ENCODE results near the gene MICAL3.
"Not testable (repeated sequence)": the region's sequence is repeated elsewhere in the genome, so short reads cannot be mapped to it uniquely, and the experiment has no call there.

MICAL3 gene

GRCh38 chr22:18059991-18060390, 35.6 kb upstream of the MICAL3 start:
- DNase-seq (ENCODE audit: low read depth) = no peak

GRCh38 chr22:18059473-18059872, 35.1 kb upstream of the MICAL3 start:
- DNase-seq (ENCODE audit: low read depth) = no peak

GRCh38 chr22:18059094-18059417, 34.7 kb upstream of the MICAL3 start:
- no peak for DNase-seq (ENCODE audit: low read depth)

- DNase-seq (ENCODE audit: low read depth) = no peak
Measured at GRCh38 chr22:18058371-18059093, 34.2 kb upstream of the MICAL3 start.

GRCh38 chr22:18057568-18058209, 33.3 kb upstream of the MICAL3 start:
- DNase-seq (ENCODE audit: low read depth) = no peak

GRCh38 chr22:18056807-18057474, 32.6 kb upstream of the MICAL3 start:
- no peak for DNase-seq (ENCODE audit: low read depth)

- DNase-seq (ENCODE audit: low read depth) = no peak
Measured at GRCh38 chr22:18056161-18056666, 31.9 kb upstream of the MICAL3 start.

- DNase-seq (ENCODE audit: low read depth) = no peak
Measured at GRCh38 chr22:18055619-18056160, 31.3 kb upstream of the MICAL3 start.

GRCh38 chr22:18053216-18053946, 29.0 kb upstream of the MICAL3 start:
- not testable (repeated sequence) for DNase-seq (ENCODE audit: low read depth)

GRCh38 chr22:18051113-18051512, 26.8 kb upstream of the MICAL3 start:
- DNase-seq (ENCODE audit: low read depth) = not testable (repeated sequence)

GRCh38 chr22:18050065-18050464, 25.7 kb upstream of the MICAL3 start:
- DNase-seq (ENCODE audit: low read depth) = no peak

GRCh38 chr22:18048441-18048898, 24.1 kb upstream of the MICAL3 start:
- no peak for DNase-seq (ENCODE audit: low read depth)

- DNase-seq (ENCODE audit: low read depth) = no peak
Measured at GRCh38 chr22:18048041-18048440, 23.7 kb upstream of the MICAL3 start.

GRCh38 chr22:18045794-18046193, 21.4 kb upstream of the MICAL3 start:
- no peak for DNase-seq (ENCODE audit: low read depth)

- DNase-seq (ENCODE audit: low read depth) = no peak
Measured at GRCh38 chr22:18044548-18045271, 20.3 kb upstream of the MICAL3 start.

- no peak for DNase-seq (ENCODE audit: low read depth)
Measured at GRCh38 chr22:18042685-18043084, 18.3 kb upstream of the MICAL3 start.

GRCh38 chr22:18040898-18041297, 16.5 kb upstream of the MICAL3 start:
- not testable (repeated sequence) for DNase-seq (ENCODE audit: low read depth)

- DNase-seq (ENCODE audit: low read depth) = no peak
Measured at GRCh38 chr22:18035751-18036150, 11.4 kb upstream of the MICAL3 start.

- no peak for DNase-seq (ENCODE audit: low read depth)
Measured at GRCh38 chr22:18034076-18034475, 9.7 kb upstream of the MICAL3 start.

GRCh38 chr22:18033204-18033998, 9.0 kb upstream of the MICAL3 start:
- DNase-seq (ENCODE audit: low read depth) = no peak
